HepG2 (cell line): Measurements from ENCODE around the gene UCN. TPM values are rescaled to one million over a fixed set of nuclear protein-coding genes. Genes with fewer than 3 reads are reported as not detected.

Experiments
- FOSL1 ChIP-seq: sonication (generic); formaldehyde crosslinking; IDR thresholded peaks from 2 replicates; pipeline ENCODE4 v1.9.0; 2021; ENCODE audit warnings: missing genetic modification reagents, borderline replicate concordance
- GABPA ChIP-seq, 2 experiments: IDR thresholded peaks; 2 replicates each; pipeline ENCODE4 v1.6.1; 2011 to 2016; ENCODE audit warnings: low read depth in 2 of 2, low read length in 1 of 2, missing biosample characterization in 1 of 2, missing genetic modification characterization in 1 of 2
- GLI4 ChIP-seq: sonication (generic); formaldehyde crosslinking; IDR thresholded peaks from 2 replicates; pipeline ENCODE4 v1.5.1; 2020; ENCODE audit warnings: missing genetic modification reagents, mild to moderate bottlenecking, moderate library complexity, borderline replicate concordance
- PITX1 ChIP-seq: sonication (generic); formaldehyde crosslinking; IDR thresholded peaks from 2 replicates; pipeline ENCODE4 v1.5.1; 2020; ENCODE audit warnings: mild to moderate bottlenecking, missing genetic modification reagents
- SIX1 ChIP-seq: sonication (generic); formaldehyde crosslinking; IDR thresholded peaks from 2 replicates; pipeline ENCODE4 v1.4.0; 2020; ENCODE audit warnings: missing genetic modification reagents, borderline replicate concordance
- ZFYVE20 ChIP-seq: sonication (generic); formaldehyde crosslinking; IDR thresholded peaks from 2 replicates; pipeline ENCODE4 v1.8.0; 2023; ENCODE audit warnings: low read depth, mild to moderate bottlenecking, moderate library complexity, missing genetic modification reagents, borderline replicate concordance
- ZNF383 ChIP-seq: sonication (generic); formaldehyde crosslinking; IDR thresholded peaks from 2 replicates; pipeline ENCODE4 v1.4.0; 2020; ENCODE audit warnings: missing genetic modification reagents, mild to moderate bottlenecking, borderline replicate concordance
- ZNF431 ChIP-seq: sonication (generic); formaldehyde crosslinking; IDR thresholded peaks from 2 replicates; pipeline ENCODE4 v1.9.0; 2022; ENCODE audit warnings: missing genetic modification reagents, low read depth, mild to moderate bottlenecking, borderline replicate concordance
- polyA plus RNA-seq, 8 experiments: library from polyadenylated mRNA; depleted of rRNA in 3 of 8; stranded (reverse) in 7 of 8; unstranded in 1 of 8; fragments of >200 nt; fragmentation: Illumina TruSeq in 4 of 8; extraction: Trizol in 4 of 8; gene quantifications; 2 replicates each; pipeline versions ENCODE4 v1.2.1 to v1.2.3, GENCODE V29; 2011 to 2016; ENCODE audit warnings: low read depth in 4 of 8, missing spikeins in 1 of 8, mixed read lengths in 1 of 8; ENCODE audit not compliant: insufficient read depth in 1 of 8
- total RNA-seq, 5 experiments: library from RNA; depleted of rRNA; stranded (reverse); fragments of >200 nt; fragmentation: Illumina TruSeq; extraction: Trizol; gene quantifications; 2 replicates each; pipeline ENCODE4 v1.2.3, GENCODE V29; 2016; ENCODE audit warnings: low read depth in 1 of 5
- TF ChIP-seq, protein P1 (sequence below), 2 experiments: IDR thresholded peaks; 2 replicates each; pipeline ENCODE4 v1.6.1; 2011 to 2012; ENCODE audit warnings: low read length in 2 of 2, borderline replicate concordance in 1 of 2, low read depth in 1 of 2, mild to moderate bottlenecking in 1 of 2, moderate library complexity in 1 of 2
- TF ChIP-seq, protein P2 (sequence below): sonication (generic); formaldehyde crosslinking; IDR thresholded peaks from 2 replicates; pipeline ENCODE4 v1.5.1; 2020; ENCODE audit warnings: mild to moderate bottlenecking, missing genetic modification reagents, borderline replicate concordance
- TF ChIP-seq, protein P3 (sequence below): sonication (generic); formaldehyde crosslinking; IDR thresholded peaks from 2 replicates; pipeline ENCODE4 v1.9.0; 2021; ENCODE audit warnings: missing genetic modification reagents, mild to moderate bottlenecking, borderline replicate concordance
- TF ChIP-seq, protein P4 (sequence below): sonication (generic); formaldehyde crosslinking; IDR thresholded peaks from 2 replicates; pipeline ENCODE4 v1.4.0; 2020; ENCODE audit warnings: mild to moderate bottlenecking, missing genetic modification reagents
- TF ChIP-seq, protein P5 (sequence below): fragments of 450-650 bp; IDR thresholded peaks from 2 replicates; pipeline ENCODE4 v1.6.1; 2017; ENCODE audit warnings: mild to moderate bottlenecking

UCN gene
- total and polyA plus RNA-seq, 2 of the 13 experiments (the other 11 are each of a cell fraction or from before 2014, with no cell fraction given): 1.2 to 2.3 TPM

DNA sequence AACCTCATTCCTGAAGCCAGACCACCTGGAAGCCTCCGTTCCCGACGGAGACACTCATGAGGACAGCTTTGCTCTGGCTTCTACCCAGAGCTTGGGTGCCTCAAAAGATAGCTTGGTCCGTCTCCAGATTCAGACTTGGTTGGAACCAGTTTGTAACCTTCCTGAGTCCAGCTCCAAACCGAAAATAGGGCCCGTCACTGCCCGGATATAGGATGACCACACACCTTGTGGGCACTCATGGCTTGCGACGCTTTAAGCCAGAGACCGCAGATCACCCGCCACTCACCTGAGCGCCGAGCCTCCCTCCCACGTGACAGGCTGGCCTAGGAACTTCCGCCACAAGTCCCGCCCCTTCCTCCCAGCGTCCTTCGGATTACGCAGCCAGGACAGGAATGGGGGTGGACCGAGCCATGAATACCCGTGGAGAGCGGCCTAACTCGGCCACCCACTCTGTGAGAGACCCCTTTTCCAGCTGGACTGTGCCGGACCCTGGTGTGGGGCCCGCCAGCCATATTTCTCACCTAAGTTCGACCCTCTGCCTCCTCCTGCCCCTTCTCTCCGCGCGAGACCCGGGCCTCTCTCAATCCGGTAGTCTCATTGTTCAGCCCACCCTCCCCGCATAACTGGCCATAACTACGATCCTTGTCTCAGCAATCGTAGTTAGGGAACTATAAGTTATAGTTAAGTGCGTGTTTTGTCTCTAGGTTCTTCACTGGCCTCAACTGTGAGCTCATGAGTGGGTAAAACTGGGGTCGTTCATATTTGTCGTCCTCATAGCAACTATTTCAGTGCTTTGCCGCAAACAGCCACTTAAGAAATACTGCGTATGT lies 14.7 kb upstream of the UCN start, which contains the start of gene MPV17 (continued):
- TF ChIP-seq, protein P1, sequence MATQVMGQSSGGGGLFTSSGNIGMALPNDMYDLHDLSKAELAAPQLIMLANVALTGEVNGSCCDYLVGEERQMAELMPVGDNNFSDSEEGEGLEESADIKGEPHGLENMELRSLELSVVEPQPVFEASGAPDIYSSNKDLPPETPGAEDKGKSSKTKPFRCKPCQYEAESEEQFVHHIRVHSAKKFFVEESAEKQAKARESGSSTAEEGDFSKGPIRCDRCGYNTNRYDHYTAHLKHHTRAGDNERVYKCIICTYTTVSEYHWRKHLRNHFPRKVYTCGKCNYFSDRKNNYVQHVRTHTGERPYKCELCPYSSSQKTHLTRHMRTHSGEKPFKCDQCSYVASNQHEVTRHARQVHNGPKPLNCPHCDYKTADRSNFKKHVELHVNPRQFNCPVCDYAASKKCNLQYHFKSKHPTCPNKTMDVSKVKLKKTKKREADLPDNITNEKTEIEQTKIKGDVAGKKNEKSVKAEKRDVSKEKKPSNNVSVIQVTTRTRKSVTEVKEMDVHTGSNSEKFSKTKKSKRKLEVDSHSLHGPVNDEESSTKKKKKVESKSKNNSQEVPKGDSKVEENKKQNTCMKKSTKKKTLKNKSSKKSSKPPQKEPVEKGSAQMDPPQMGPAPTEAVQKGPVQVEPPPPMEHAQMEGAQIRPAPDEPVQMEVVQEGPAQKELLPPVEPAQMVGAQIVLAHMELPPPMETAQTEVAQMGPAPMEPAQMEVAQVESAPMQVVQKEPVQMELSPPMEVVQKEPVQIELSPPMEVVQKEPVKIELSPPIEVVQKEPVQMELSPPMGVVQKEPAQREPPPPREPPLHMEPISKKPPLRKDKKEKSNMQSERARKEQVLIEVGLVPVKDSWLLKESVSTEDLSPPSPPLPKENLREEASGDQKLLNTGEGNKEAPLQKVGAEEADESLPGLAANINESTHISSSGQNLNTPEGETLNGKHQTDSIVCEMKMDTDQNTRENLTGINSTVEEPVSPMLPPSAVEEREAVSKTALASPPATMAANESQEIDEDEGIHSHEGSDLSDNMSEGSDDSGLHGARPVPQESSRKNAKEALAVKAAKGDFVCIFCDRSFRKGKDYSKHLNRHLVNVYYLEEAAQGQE (IDR thresholded peaks at IDR 0.05; ENCODE audit: borderline replicate concordance in 1 of 2, low read depth in 1 of 2, low read length in 2 of 2): peak in 1 of 2 experiments; percentile 18; a peak in 1 of 4 replicates
- TF ChIP-seq, protein P2, sequence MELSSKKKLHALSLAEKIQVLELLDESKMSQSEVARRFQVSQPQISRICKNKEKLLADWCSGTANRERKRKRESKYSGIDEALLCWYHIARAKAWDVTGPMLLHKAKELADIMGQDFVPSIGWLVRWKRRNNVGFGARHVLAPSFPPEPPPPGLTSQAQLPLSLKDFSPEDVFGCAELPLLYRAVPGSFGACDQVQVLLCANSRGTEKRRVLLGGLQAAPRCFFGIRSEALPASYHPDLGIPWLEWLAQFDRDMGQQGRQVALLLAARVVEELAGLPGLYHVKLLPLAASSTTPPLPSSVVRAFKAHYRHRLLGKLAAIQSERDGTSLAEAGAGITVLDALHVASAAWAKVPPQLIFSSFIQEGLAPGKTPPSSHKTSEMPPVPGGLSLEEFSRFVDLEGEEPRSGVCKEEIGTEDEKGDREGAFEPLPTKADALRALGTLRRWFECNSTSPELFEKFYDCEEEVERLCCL (CRISPR knock-in tag): no peak; the same call in none of the 2 replicates
- TF ChIP-seq FOSL1 (peak; percentile 7; the same call in 1 of the 2 replicates), GABPA (IDR thresholded peaks at IDR 0.05; ENCODE audit: low read depth, low read length) (peak; percentile 97), GABPA (CRISPR knock-in tag; IDR thresholded peaks at IDR 0.05; ENCODE audit: low read depth) (peak; percentile 99), GLI4 (0 out of 2 replicates have a peak, but pooled peaks have one; percentile 34), ZNF431 (CRISPR knock-in tag) (0 out of 2 replicates have a peak, but pooled peaks have one; percentile 65), ZFYVE20 (CRISPR knock-in tag) (no peak), ZNF383 (no peak), SIX1 (CRISPR knock-in tag) (0 out of 2 replicates have a peak, but pooled peaks have one; percentile 36), PITX1 (CRISPR knock-in tag) (peak; percentile 76; the same call in 1 of the 2 replicates)
- TF ChIP-seq, protein P3, sequence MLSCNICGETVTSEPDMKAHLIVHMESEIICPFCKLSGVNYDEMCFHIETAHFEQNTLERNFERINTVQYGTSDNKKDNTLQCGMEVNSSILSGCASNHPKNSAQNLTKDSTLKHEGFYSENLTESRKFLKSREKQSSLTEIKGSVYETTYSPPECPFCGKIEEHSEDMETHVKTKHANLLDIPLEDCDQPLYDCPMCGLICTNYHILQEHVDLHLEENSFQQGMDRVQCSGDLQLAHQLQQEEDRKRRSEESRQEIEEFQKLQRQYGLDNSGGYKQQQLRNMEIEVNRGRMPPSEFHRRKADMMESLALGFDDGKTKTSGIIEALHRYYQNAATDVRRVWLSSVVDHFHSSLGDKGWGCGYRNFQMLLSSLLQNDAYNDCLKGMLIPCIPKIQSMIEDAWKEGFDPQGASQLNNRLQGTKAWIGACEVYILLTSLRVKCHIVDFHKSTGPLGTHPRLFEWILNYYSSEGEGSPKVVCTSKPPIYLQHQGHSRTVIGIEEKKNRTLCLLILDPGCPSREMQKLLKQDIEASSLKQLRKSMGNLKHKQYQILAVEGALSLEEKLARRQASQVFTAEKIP (CRISPR knock-in tag): no peak
- TF ChIP-seq, protein P4, sequence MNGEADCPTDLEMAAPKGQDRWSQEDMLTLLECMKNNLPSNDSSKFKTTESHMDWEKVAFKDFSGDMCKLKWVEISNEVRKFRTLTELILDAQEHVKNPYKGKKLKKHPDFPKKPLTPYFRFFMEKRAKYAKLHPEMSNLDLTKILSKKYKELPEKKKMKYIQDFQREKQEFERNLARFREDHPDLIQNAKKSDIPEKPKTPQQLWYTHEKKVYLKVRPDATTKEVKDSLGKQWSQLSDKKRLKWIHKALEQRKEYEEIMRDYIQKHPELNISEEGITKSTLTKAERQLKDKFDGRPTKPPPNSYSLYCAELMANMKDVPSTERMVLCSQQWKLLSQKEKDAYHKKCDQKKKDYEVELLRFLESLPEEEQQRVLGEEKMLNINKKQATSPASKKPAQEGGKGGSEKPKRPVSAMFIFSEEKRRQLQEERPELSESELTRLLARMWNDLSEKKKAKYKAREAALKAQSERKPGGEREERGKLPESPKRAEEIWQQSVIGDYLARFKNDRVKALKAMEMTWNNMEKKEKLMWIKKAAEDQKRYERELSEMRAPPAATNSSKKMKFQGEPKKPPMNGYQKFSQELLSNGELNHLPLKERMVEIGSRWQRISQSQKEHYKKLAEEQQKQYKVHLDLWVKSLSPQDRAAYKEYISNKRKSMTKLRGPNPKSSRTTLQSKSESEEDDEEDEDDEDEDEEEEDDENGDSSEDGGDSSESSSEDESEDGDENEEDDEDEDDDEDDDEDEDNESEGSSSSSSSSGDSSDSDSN (CRISPR knock-in tag): peak; percentile 84
- TF ChIP-seq, protein P5, sequence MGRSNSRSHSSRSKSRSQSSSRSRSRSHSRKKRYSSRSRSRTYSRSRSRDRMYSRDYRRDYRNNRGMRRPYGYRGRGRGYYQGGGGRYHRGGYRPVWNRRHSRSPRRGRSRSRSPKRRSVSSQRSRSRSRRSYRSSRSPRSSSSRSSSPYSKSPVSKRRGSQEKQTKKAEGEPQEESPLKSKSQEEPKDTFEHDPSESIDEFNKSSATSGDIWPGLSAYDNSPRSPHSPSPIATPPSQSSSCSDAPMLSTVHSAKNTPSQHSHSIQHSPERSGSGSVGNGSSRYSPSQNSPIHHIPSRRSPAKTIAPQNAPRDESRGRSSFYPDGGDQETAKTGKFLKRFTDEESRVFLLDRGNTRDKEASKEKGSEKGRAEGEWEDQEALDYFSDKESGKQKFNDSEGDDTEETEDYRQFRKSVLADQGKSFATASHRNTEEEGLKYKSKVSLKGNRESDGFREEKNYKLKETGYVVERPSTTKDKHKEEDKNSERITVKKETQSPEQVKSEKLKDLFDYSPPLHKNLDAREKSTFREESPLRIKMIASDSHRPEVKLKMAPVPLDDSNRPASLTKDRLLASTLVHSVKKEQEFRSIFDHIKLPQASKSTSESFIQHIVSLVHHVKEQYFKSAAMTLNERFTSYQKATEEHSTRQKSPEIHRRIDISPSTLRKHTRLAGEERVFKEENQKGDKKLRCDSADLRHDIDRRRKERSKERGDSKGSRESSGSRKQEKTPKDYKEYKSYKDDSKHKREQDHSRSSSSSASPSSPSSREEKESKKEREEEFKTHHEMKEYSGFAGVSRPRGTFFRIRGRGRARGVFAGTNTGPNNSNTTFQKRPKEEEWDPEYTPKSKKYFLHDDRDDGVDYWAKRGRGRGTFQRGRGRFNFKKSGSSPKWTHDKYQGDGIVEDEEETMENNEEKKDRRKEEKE: no peak
